Stimulated activated CD8-positive, alpha-beta memory T cell treated with anti-CD3 and anti-CD28 coated beads, Interleukin-2, amount 100 ng/mL, for 48 hours (primary cell): Measurements from ENCODE around the gene CHN2.
A peak's percentile ranks its signal among the peaks of the same experiment; 100 is the strongest.

Experiments used
- DNase-seq, 2 donors: peaks; one replicate each; pipeline ENCODE4 v3.0.0-alpha.2; 2020; ENCODE audit warnings: low read depth in 2 of 2

CHN2 gene

DNA sequence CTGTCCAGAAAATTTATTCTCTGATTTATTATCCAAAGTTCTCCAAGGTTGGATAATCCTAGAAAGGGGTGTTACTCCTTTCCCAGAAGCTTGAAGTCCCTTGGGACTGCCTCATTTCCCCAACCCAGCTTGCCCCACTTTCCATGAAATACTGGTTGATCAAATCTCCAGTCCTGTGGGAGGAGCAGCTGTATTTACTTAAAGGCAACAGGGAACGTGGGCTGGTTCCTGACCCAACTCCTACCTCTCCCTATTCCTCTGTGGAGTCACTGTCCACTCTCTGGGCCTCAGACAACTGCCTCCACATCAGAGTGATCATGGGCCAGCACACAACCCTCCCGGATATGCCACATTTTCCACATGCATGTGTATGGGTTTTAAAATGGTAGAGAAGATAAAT, 202.8 kb downstream of the CHN2 start:
- DNase-seq, result no peak

DNA sequence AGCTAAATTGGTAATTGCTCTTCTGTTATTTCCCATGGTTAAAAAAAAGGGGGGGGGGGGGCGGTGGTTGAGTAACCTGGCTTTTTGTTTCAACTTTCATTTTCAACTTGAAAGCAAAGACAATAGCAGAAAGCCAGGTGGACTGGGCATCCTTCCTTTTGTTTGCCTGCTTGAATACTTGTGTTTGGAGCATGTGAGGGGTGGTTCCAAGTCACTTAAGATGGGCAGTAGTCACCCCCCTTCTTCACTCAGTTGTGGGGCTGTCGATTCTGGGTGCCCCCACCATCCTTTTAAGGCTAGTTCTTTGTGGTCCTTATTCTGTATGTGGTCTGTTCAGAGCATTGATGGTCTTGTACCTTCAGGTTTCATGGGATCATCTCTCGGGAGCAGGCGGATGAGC, 203.4 kb downstream of the CHN2 start:
- DNase-seq, result no peak

GRCh38 chr7:29400437-29400836, 205.9 kb downstream of the CHN2 start:
- no peak for DNase-seq

DNA sequence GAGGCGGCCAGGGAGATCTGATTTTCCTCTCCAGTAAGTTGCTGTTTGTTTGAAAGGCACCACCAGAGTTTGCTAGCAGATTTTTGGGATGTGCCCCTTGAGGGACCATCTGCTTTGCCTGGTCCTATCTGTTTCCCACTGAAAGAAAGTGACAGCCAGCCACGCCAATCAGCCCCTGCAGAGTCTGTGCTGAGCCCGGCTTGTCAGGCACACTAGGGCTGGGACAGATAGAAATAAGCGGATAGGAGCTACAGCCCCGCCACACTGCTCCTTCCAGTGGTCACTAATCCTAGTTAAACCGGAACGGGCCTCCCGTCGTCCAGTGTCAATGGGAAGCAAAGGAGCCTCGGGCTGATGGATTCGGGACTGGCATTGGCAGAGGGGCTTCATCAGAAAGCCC, 207.2 kb downstream of the CHN2 start:
- DNase-seq, result no peak

- DNase-seq, result no peak
Observed at GRCh38 chr7:29405891-29406290, 211.3 kb downstream of the CHN2 start.

GRCh38 chr7:29406366-29406765, 211.8 kb downstream of the CHN2 start:
- DNase-seq, result no peak

GRCh38 chr7:29408841-29409243, 214.3 kb downstream of the CHN2 start:
- peak in 1 of 2 donors; percentile 5 for DNase-seq

- DNase-seq, result no peak
Observed at GRCh38 chr7:29410996-29411395, 216.4 kb downstream of the CHN2 start.

GRCh38 chr7:29412912-29413311, 218.3 kb downstream of the CHN2 start:
- DNase-seq, result no peak

GRCh38 chr7:29413626-29414136, 219.1 kb downstream of the CHN2 start:
- no peak for DNase-seq

DNA sequence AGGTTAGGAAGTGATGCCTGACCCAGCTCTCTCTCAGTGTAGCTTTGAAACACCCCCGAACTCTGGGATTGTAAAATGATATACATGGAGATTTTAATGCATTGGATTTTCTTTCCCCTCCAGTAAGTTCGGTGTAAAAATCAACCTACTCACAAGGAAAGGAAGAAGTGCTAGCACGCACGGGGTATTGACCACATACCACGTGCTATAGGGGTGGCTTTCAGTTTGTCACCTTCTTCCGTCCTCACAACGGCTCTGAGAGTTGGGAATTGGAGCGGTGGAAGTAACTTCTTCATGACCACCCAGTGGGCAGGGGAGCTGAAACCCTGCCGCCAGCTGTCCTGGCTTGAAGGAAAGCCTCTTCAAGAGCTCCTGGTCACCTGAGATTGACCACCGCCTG, 219.6 kb downstream of the CHN2 start:
- no peak for DNase-seq

DNA sequence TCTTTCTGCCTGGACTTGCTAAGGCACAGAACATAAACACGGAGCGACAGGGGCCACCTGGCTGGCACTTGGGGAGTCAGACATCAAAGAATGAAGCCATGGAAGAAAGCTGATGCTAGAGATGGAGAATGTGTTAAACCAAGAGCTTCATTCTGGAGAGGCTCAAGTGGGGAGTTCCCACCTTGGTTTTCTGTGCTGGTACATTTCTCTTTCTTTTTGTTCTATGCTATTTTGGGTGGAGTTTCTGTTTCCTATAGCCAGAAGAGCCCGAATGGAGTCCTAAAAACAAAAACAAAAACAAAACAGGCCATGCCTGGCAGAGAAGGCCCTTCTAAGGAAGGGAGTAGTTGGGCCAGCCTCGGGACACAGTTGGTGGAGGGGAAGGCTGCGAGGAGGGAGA, 220.6 kb downstream of the CHN2 start:
- no peak for DNase-seq

DNA sequence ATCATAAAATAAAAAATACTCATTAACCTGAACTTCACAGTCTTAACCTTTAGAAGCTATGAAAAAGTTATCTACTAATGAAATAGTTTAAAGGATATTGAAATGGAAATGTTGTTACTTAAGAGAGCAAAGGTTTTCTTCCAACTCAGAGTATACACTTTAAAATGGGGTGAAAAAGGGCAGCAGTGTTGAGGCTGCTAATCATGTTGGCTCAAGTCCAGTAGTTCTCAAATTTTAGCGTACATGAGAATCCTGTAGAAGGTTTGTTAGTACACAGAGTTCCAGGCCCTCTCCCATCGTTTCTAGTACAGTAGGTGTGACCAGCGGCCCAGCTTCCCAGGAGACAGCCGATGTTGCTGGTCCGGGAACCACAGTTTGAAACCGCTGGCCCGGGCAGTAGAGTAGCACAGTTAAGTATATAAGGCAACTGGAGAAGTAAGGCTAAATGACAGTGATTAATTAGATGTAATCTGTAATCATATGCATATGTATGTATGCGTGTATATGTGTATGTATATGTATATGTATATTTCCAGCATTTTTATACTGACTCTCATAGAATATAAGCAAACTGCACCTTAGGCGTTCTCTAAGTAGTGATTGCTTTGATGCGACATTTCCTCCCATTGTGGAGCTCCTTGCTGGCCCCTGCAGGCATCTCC, 221.8 kb downstream of the CHN2 start:
- no peak for DNase-seq

- no peak for DNase-seq
Observed at GRCh38 chr7:29416938-29417305, 222.3 kb downstream of the CHN2 start.

- no peak for DNase-seq
Observed at GRCh38 chr7:29418056-29418455, 223.5 kb downstream of the CHN2 start.

DNA sequence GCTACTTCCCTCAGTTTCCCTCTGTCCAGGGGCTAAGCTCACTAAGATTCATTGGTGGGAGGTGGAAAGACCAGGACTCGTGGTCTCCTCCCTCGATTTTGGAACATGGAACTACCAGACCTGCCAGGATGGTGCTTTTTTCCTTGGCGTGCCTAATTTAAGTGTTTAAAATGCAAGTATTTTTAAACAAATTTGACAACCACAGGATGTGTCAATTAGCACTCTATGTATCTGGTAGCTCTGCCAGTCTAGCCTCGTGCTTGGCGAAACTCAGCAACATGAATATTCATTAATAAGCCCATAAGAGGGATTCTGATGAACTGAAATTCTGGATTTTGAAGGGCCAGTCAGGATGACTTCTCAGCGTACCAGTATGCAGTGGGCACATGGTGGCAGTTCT, 224.1 kb downstream of the CHN2 start:
- no peak for DNase-seq

DNA sequence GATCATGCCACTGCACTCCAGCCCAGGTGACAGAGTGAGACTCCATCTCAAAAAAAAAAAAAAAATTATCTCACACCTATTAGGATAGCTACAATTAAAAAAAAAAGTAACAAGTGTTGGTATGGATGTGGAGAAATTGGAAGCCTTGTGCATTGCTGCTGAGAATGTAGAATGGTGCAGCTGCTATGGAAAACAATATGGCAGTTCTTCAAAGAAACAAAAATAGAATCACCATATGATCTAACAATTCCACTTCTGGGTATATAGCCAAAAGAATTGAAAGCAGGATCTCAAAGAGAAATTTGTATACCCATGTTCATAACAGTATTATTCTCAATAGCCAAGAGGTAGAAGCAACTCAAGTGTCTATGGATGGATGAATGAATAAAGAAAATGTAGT, 225.4 kb downstream of the CHN2 start:
- no peak for DNase-seq

- no peak for DNase-seq
Observed at GRCh38 chr7:29421010-29421956, 226.7 kb downstream of the CHN2 start.

- no peak for DNase-seq
Observed at GRCh38 chr7:29422829-29423228, 228.3 kb downstream of the CHN2 start.

DNA sequence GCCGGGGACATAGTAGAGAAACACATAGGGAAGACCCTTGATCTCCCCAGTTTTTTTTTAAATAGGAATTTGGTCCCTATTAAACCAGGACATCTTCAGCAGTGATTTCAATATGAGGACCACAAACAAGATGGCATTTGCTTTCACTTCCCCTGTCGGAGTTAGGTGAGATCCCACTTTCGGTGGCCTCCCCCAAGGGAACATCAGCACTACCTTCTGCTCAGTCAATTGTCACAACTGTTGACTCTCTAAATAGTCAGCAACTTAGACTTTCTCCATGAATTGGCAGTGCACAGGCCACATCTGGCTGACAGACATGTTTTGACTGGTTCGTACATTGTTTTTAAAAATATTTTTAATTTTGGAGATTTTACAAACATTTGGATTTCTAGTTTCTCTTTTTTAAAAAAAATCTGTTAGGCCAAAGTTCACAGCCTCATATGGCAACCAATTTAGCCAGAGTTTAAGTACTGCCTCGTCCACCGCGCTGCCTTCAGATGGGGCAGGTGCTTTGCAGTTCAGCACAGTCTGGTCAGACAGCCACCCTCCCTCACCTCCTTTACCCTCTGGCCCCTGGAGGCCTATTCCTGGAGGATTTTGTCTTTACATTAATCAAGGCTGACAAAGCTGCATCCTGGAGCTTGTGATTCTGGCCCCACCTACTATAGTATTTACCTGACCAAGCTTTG, 229.9 kb downstream of the CHN2 start:
- no peak for DNase-seq

DNA sequence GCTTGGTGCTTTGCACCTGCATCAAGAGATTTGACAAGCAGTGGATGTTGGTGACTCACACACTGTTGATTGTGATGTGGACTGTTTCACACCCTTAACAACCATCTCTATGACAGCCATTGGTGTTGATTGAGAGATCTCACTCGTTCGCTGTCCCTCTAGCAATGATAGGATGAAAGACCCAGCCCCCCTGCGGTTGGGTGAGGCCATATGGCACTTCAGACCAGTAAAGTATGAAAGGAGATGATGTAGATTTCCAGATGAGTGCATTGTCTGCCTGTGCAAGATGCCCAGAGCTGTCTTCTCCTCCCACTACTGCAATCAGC, 230.4 kb downstream of the CHN2 start:
- DNase-seq, result no peak

DNA sequence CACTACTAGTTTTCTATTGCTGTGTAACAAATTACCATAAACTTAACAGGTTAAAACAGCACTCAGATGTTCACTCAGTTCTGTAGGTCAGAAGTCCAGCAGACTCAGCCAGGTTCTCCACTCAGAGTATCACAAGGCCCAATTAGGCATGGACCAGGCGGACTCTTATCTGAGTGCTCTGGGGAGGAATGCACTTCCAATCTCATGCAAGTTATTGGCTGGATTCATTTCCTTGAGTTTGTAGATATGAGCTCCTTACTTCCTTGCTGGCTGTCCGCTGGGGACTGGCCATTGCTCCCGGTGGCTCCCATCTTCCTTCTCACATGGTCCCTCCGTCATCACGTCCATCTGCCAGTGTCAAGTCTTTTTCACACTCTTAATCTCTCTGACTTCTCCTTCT, 232.0 kb downstream of the CHN2 start:
- DNase-seq, result no peak

DNA sequence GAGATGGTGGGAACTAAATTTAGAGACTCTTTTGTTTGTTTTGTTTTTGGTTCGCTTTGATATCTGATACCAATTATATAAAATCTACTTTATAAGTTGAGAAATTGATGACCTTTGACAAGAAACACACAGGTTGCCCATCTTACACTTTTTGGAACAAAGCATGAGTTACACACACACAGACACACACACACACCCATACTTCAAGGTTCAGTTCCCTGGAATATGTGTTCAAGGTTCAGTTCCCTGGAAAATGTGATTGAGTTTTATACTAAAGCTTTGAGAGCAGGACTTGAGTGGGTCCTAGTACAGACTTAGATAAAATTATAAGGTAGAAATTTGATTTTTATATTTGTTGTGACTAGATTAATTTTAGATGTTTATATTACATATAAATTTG, 234.8 kb downstream of the CHN2 start:
- DNase-seq, result no peak
